AG09309 (cell line): ENCODE data around the gene ZNF626.
"Not testable (repeated sequence)": the region's sequence is repeated elsewhere in the genome, so short reads cannot be mapped to it uniquely, and the experiment has no call there.

Experiments
- DNase-seq: peaks from one replicate; pipeline ENCODE4 v3.0.0-alpha.2; 2010; ENCODE audit warnings: low read depth
- H3K4me3 ChIP-seq: 2 replicates; pipeline ENCODE4 v1.5.1; 2011; ENCODE audit warnings: mild to moderate bottlenecking, low read depth, low read length, moderate library complexity; ENCODE audit not compliant: control insufficient read depth
- TF ChIP-seq, protein P1 (sequence below): IDR thresholded peaks from 2 replicates; pipeline ENCODE4 v1.5.1; 2011; ENCODE audit warnings: mild to moderate bottlenecking, low read depth, low read length, inconsistent platforms; ENCODE audit not compliant: insufficient read depth, control insufficient read depth; ENCODE audit errors: missing control alignments

Gene ZNF626

DNA sequence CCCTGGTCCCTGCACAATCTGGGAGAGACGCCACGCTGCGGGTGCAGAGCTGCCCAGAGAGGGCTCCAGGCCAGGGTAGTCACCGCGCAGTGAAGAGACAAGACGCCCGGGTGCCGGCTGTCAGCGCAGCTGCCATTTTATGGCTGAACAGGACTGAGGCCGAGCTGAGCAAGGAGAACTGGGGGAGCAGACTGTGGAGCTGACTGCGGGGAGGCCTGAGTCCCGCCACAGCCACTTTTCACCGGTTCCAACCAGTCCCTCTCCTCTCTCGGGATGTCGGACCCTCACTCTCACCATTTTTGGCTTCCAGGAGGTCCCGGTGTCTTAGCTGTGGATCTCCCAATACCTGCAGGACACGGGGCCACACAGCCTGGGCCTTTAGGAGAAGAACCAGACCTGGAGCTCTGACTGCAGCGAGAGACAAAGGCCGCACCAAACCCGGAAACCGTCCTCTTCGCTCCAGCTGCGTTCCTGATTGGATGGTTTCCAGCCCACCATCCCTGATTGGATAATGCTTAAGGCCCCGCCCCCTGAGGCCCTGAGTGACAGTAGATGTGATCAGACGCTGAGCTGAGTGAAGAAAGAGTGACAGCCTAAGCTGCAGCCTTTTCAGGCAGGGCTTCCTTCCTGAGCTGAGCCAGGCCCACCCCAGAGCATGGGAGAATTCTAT lies at the start of gene ZNF626:
ZNF626 (minus strand) TSS at position 422 of the 670 bp plus-strand sequence; CDS start at position 297, 125 bp downstream.
- TF ChIP-seq, protein P1, sequence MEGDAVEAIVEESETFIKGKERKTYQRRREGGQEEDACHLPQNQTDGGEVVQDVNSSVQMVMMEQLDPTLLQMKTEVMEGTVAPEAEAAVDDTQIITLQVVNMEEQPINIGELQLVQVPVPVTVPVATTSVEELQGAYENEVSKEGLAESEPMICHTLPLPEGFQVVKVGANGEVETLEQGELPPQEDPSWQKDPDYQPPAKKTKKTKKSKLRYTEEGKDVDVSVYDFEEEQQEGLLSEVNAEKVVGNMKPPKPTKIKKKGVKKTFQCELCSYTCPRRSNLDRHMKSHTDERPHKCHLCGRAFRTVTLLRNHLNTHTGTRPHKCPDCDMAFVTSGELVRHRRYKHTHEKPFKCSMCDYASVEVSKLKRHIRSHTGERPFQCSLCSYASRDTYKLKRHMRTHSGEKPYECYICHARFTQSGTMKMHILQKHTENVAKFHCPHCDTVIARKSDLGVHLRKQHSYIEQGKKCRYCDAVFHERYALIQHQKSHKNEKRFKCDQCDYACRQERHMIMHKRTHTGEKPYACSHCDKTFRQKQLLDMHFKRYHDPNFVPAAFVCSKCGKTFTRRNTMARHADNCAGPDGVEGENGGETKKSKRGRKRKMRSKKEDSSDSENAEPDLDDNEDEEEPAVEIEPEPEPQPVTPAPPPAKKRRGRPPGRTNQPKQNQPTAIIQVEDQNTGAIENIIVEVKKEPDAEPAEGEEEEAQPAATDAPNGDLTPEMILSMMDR, result no peak
- DNase-seq, result peak; percentile 89
- peak within 1 kb of the TSS; percentile 45 for H3K4me3 ChIP-seq

DNA sequence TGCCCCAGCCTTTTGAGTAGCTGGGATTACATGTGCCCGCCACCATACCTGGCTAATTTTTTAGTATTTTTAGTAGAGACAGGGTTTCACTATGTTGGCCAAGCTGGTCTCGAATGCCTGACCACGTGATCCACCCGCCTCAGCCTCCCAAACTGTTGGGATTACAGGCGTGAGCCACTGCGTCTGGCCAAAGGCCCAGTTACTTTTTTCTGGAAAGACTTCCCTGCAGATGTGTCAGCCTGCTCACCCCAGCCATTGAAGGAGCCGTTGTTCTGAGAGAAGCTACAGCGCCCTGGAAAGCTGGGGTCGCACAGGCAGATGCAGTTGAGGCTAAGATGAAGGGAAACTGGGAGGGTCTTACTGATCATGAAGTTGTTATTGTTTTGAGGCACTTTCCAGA lies 7.9 kb upstream of the ZNF626 start:
- DNase-seq, result no peak
- TF ChIP-seq, protein P1, result no peak
- H3K4me3 ChIP-seq, result no peak overlapping the region

DNA sequence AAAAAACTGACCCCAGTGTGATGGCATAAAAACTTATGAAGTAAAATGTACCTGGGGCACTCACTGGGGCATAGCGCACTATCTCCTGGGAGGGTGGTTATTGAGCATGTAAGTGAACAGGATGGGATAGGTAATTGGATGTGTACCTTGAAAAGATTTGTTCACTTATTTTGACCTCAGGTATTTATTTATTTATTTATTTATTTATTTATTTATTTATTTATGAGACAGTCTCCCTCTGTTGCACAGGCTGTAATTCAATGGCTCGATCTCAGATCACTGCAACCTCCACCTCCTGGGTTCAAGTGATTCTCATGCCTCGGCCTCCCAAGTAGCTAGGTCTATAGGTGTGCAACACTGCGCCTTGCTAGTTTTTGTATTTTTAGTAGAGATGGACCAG lies 5.9 kb upstream of the ZNF626 start:
- H3K4me3 ChIP-seq, result no peak overlapping the region
- DNase-seq, result no peak
- TF ChIP-seq, protein P1, result no peak

DNA sequence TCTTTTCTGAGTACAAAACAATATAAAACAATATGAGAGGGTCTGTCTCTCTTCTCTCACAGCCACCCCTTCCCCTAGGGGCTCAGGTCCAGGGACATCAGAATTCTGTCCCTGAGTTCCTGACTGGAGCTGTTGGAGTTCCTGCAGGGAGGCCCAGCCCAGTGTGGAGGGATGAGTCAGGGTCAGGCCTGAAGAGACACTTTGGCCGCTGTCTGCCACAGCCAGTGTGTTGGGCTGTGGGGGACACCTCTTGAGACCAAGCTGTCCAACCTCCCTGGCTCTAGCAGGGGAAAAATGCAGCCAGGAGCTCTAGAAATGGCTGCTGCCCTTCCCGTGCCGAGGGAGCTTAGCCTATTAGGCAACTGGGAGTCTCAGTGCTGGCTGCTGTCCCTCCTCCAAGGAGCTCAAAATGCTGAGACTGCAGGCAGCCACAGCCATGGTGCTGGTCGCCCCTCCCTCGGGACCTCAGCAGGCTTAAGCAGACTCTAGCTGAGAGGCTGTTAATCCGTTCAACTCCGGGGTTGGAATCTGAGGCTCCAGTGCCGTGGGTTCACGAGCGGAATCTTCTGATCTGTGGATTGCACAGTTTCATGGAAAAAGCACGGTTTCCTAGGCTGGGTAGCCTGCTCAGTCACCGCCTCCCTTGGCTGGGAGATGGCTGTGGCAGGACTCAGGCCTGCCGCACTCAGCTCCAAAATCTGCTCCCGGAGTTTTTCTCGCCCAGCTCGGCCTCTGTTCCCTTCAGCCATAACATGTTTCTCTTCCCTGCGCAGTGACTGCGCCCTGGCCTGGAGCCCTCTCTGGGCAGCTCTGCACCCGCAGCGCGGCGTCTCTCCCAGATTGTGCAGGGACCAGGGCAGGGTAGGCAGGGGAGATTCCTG lies 3.8 kb upstream of the ZNF626 start:
- TF ChIP-seq, protein P1, result no peak
- DNase-seq, result no peak
- peak overlapping the region; percentile 8 for H3K4me3 ChIP-seq

DNA sequence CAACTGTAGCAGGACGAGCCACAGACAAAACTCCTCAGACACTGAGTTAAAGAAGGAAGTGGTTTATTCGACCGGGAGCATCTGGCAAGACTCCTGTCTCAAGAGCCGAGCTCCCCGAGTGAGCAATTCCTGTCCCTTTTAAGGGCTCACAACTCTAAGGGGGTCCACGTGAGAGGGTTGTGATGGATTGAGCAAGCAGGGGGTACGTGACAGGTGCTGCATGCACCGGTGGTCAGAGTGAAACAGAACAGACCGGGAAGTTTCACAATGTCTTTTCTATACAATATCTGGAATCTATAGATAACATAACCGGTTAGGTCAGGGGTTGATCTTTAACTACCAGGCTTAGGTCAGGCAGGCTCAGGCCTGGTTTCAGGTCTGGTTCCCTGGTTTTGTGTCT lies 3.1 kb upstream of the ZNF626 start:
- not testable (repeated sequence) for H3K4me3 ChIP-seq, DNase-seq

DNA sequence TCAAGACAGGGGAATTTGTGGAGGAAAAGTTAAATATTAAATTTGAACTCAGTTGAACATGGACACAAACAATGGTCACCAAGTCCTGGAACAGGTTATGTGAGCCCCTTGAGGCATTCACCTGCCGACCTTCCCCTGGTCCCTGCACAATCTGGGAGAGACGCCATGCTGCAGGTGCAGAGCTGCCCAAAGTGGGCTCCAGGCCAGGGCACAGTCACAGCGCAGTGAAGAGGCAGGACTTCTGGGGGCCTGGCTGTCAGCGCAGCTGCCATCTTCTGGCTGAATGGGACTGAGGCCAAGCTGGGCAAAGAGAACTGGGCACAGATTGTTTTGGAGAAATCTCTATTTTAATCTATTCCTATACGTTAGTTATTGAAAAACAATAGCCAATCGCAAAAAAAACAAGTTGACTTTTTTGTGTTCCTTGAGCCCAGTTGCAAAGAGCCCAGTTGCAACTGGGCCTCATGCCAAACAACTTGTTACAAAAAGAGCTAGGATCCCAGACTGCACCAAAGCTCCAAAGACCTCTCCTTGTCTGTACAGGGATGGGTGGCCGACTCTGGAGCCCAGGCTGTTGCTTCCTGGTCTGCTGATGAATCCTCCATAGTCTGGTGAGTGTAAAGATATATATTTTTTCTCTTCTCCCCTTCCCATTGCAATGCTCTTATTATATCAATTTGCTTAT lies 1.2 kb upstream of the ZNF626 start:
- DNase-seq, result no peak
- H3K4me3 ChIP-seq, result no peak overlapping the region
- TF ChIP-seq, protein P1, result no peak

DNA sequence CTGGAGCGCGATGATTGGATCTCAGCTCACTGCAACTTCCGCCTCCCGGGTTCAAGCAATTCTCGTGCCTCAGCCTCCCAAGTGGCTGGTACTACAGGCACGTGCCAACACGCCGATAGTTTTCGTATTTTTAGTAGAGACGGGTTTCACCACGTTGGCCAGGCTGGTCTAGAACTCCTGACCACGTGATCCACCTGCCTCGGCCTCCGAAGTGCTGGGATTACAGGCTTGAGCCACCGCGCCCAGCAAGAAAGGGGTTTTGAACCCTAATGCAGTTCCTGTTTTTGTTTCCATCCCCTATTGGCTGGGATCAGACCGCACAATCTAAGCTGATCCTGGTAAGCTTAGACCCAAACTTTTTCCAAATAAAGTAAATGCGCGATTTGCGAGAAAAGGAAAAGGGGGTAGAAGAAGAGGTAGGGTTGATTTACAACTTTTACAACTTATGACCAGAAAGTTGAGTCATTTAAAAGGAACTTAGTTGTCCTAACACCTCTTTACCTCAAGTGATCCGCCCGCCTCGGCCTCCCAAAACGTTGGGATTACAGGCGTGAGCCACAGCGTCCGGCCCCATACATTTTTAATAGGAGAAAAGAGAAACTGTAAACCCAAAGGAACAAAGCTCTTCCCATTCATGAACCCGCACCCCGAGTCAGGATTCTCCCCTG lies 764 bp downstream of the ZNF626 start:
- peak overlapping the region; percentile 45 for H3K4me3 ChIP-seq
- TF ChIP-seq, protein P1, result no peak
- no peak for DNase-seq
